Neural progenitor cell (in vitro differentiated cells): Measurements from ENCODE around the gene DDAH2. TPM values are rescaled to one million over a fixed set of nuclear protein-coding genes. Genes with fewer than 3 reads are reported as not detected.
A peak's percentile ranks its signal among the peaks of the same experiment; 100 is the strongest.

Experiments
- DNase-seq: peaks from one replicate; pipeline ENCODE4 v3.0.0-alpha.2; 2016; ENCODE audit warnings: low spot score
- H2AFZ ChIP-seq: fragments of 200-600 bp; sonication (generic); replicated peaks from 2 replicates; pipeline ENCODE4 v1.6.1; 2016; ENCODE audit warnings: antibody characterized with exemption
- H3F3A ChIP-seq: fragments of 200-600 bp; sonication (generic); 2 replicates; pipeline ENCODE4 v1.6.1; 2016; ENCODE audit warnings: antibody characterized with exemption, low read depth
- H3K27ac ChIP-seq: fragments of 200-600 bp; sonication (generic); 2 replicates; pipeline ENCODE4 v1.5.1; 2016; ENCODE audit warnings: mild to moderate bottlenecking
- H3K27me3 ChIP-seq: fragments of 200-600 bp; sonication (generic); 2 replicates; pipeline ENCODE4 v1.6.1; 2016; ENCODE audit warnings: mild to moderate bottlenecking, moderate library complexity
- H3K36me3 ChIP-seq: fragments of 200-600 bp; sonication (generic); 2 replicates; pipeline ENCODE4 v1.5.1; 2016
- H3K4me1 ChIP-seq: fragments of 200-600 bp; sonication (generic); 2 replicates; pipeline ENCODE4 v1.6.1; 2016; ENCODE audit warnings: mixed run types
- H3K4me2 ChIP-seq: fragments of 200-600 bp; sonication (generic); 2 replicates; pipeline ENCODE4 v1.6.1; 2016
- H3K4me3 ChIP-seq: fragments of 200-600 bp; sonication (generic); 2 replicates; pipeline ENCODE4 v1.5.1; 2016
- H3K79me2 ChIP-seq: fragments of 200-600 bp; sonication (generic); 2 replicates; pipeline ENCODE4 v1.6.1; 2016; ENCODE audit warnings: low read depth
- H3K9ac ChIP-seq: fragments of 200-600 bp; sonication (generic); 2 replicates; pipeline ENCODE4 v1.6.1; 2016
- H3K9me3 ChIP-seq: fragments of 200-600 bp; sonication (generic); 2 replicates; pipeline ENCODE4 v1.5.1; 2016; ENCODE audit warnings: low read depth
- H4K20me1 ChIP-seq: fragments of 200-600 bp; sonication (generic); 2 replicates; pipeline ENCODE4 v1.6.1; 2016; ENCODE audit warnings: low read depth
- H3K27ac Mint-ChIP-seq: 3 replicates; pipeline ENCODE4 v1.8.0; 2021; ENCODE audit warnings: mixed read lengths
- H3K27me3 Mint-ChIP-seq: 2 replicates; pipeline ENCODE4 v1.8.0; 2022; ENCODE audit warnings: low read depth, mild to moderate bottlenecking, inconsistent platforms, moderate library complexity, mixed read lengths; ENCODE audit not compliant: insufficient read depth
- H3K36me3 Mint-ChIP-seq: 3 replicates; pipeline ENCODE4 v1.8.0; 2021; ENCODE audit warnings: mixed read lengths
- H3K4me1 Mint-ChIP-seq: 3 replicates; pipeline ENCODE4 v1.8.0; 2021; ENCODE audit warnings: mixed read lengths
- H3K4me3 Mint-ChIP-seq: 3 replicates; pipeline ENCODE4 v1.8.0; 2021; ENCODE audit warnings: mild to moderate bottlenecking, moderate library complexity, mixed read lengths
- H3K9me3 Mint-ChIP-seq: 3 replicates; pipeline ENCODE4 v1.8.0; 2020; ENCODE audit warnings: mixed read lengths
- CTCF ChIP-seq: fragments of 200-600 bp; sonication (generic); IDR thresholded peaks from 2 replicates; pipeline ENCODE4 v1.5.1; 2017; ENCODE audit warnings: antibody characterized with exemption, mild to moderate bottlenecking
- EZH2 ChIP-seq: fragments of 200-600 bp; sonication (generic); IDR thresholded peaks from 2 replicates; pipeline ENCODE4 v1.6.1; 2017; ENCODE audit warnings: antibody characterized with exemption, mild to moderate bottlenecking, moderate library complexity
- EZH2phosphoT487 ChIP-seq: fragments of 200-600 bp; sonication (generic); IDR thresholded peaks from 2 replicates; pipeline ENCODE4 v1.6.1; 2017; ENCODE audit warnings: antibody characterized with exemption
- total RNA-seq: library from RNA; depleted of rRNA; stranded (reverse); fragments of >200 nt; gene quantifications from 2 replicates; pipeline ENCODE4 v1.2.3, GENCODE V29; 2015; ENCODE audit warnings: low replicate concordance

DDAH2 gene
- total RNA-seq = 94.3 and 202 TPM in 2 replicates

- TF ChIP-seq CTCF (no peak), EZH2 (no peak)
- Mint-ChIP-seq H3K9me3 (no peaks in the 10 kb centered on the region), H3K4me1 (peaks cover 49% of the 10 kb centered on the region), H3K4me3 (peak within 1 kb of the TSS; percentile 99), H3K27me3 (peaks cover 8% of the 10 kb centered on the region), H3K36me3 (peaks cover 55% of the 10 kb centered on the region), H3K27ac (peak within 1 kb of the TSS; percentile 95)
- H3K4me3 ChIP-seq = peak within 1 kb of the TSS; percentile 99
- H3K9me3 ChIP-seq = no peaks in the 10 kb centered on the region
- peak within 1 kb of the TSS; percentile 59 for H3K27ac ChIP-seq
- no peaks in the 10 kb centered on the region for H3K27me3 ChIP-seq
- H4K20me1 ChIP-seq = peaks cover 28% of the 10 kb centered on the region
- peaks cover 7% of the 10 kb centered on the region for H3K4me1 ChIP-seq
- H3K36me3 ChIP-seq = peaks cover 5% of the 10 kb centered on the region
- H3K4me2 ChIP-seq = peak within 1 kb of the TSS; percentile 86
- peak within 1 kb of the TSS; percentile 70 for H2AFZ ChIP-seq
- peaks cover 66% of the 10 kb centered on the region for H3F3A ChIP-seq
- DNase-seq = no peak
- peak within 1 kb of the TSS; percentile 64 for H3K9ac ChIP-seq
- H3K79me2 ChIP-seq = peaks cover 23% of the 10 kb centered on the region
Observed at GRCh38 chr6:31728767-31729514, at the start of gene DDAH2. TSS of gene DDAH2 (minus strand) at chr6:31729299. CDS start at chr6:31729161, 138 bp downstream.

GRCh38 chr6:31778193-31778592 is 49.1 kb upstream of the DDAH2 start:
- no peaks in the 10 kb centered on the region for H3K4me1 ChIP-seq
- Mint-ChIP-seq H3K27ac (no peak overlapping the region), H3K4me3 (no peak overlapping the region), H3K4me1 (peaks cover 6% of the 10 kb centered on the region), H3K27me3 (peaks cover 2% of the 10 kb centered on the region), H3K9me3 (no peaks in the 10 kb centered on the region), H3K36me3 (peaks cover 8% of the 10 kb centered on the region)
- no peaks in the 10 kb centered on the region for H3K27me3 ChIP-seq
- H3K79me2 ChIP-seq = no peaks in the 10 kb centered on the region
- H3K9ac ChIP-seq = no peak overlapping the region
- H4K20me1 ChIP-seq = no peaks in the 10 kb centered on the region
- no peaks in the 10 kb centered on the region for H3F3A ChIP-seq
- H3K4me2 ChIP-seq = no peak overlapping the region
- no peak for TF ChIP-seq EZH2
- DNase-seq = no peak
- no peak overlapping the region for H3K27ac ChIP-seq
- no peaks in the 10 kb centered on the region for H3K36me3 ChIP-seq
- H2AFZ ChIP-seq = no peak overlapping the region
- H3K9me3 ChIP-seq = no peaks in the 10 kb centered on the region
- no peak overlapping the region for H3K4me3 ChIP-seq

- no peak for DNase-seq
- Histone ChIP-seq H2AFZ (no peak overlapping the region), H4K20me1 (no peaks in the 10 kb centered on the region), H3K4me2 (no peak overlapping the region), H3K27ac (no peak overlapping the region), H3K36me3 (no peaks in the 10 kb centered on the region), H3F3A (no peaks in the 10 kb centered on the region), H3K27me3 (no peaks in the 10 kb centered on the region), H3K9ac (no peak overlapping the region), H3K4me1 (no peaks in the 10 kb centered on the region), H3K4me3 (no peak overlapping the region), H3K9me3 (no peaks in the 10 kb centered on the region), H3K79me2 (no peaks in the 10 kb centered on the region)
- Mint-ChIP-seq H3K27me3 (no peaks in the 10 kb centered on the region), H3K36me3 (peaks cover 4% of the 10 kb centered on the region), H3K4me1 (peaks cover 6% of the 10 kb centered on the region), H3K27ac (peak overlapping the region; percentile 21), H3K4me3 (no peak overlapping the region), H3K9me3 (no peaks in the 10 kb centered on the region)
- no peak for TF ChIP-seq CTCF
- TF ChIP-seq EZH2 = no peak
- TF ChIP-seq EZH2phosphoT487 = no peak
Observed at GRCh38 chr6:31777667-31778050, 48.6 kb upstream of the DDAH2 start.

- H3K9me3 ChIP-seq = no peaks in the 10 kb centered on the region
- H2AFZ ChIP-seq = no peak within 1 kb of the TSS
- Mint-ChIP-seq H3K4me3 (no peak within 1 kb of the TSS), H3K36me3 (peaks cover 4% of the 10 kb centered on the region), H3K9me3 (no peaks in the 10 kb centered on the region), H3K4me1 (peaks cover 6% of the 10 kb centered on the region), H3K27me3 (no peaks in the 10 kb centered on the region), H3K27ac (peak within 1 kb of the TSS; percentile 21)
- H3K79me2 ChIP-seq = no peaks in the 10 kb centered on the region
- H3F3A ChIP-seq = no peaks in the 10 kb centered on the region
- no peak within 1 kb of the TSS for H3K4me2 ChIP-seq
- H3K36me3 ChIP-seq = no peaks in the 10 kb centered on the region
- H4K20me1 ChIP-seq = no peaks in the 10 kb centered on the region
- no peaks in the 10 kb centered on the region for H3K27me3 ChIP-seq
- no peak for DNase-seq
- no peaks in the 10 kb centered on the region for H3K4me1 ChIP-seq
- TF ChIP-seq EZH2 (no peak), CTCF (no peak), EZH2phosphoT487 (no peak)
- no peak within 1 kb of the TSS for H3K4me3 ChIP-seq
- no peak within 1 kb of the TSS for H3K9ac ChIP-seq
- no peak within 1 kb of the TSS for H3K27ac ChIP-seq
Observed at GRCh38 chr6:31776989-31777666, 48.0 kb upstream of the DDAH2 start, which contains the start of gene VWA7. TSS of gene VWA7 (minus strand) at chr6:31777328. CDS start at chr6:31776779, 549 bp downstream.
